OCI-LY1 (cell line): ENCODE data around the gene ARHGAP32.

Experiments used
- CTCF ChIP-seq: fragments of 200-600 bp; sonication (generic), shearing (Covaris generic); IDR thresholded peaks from 2 replicates; pipeline ENCODE4 v1.5.1; 2017; ENCODE audit warnings: mild to moderate bottlenecking, antibody characterized with exemption, low read length, moderate library complexity, mixed read lengths
- EZH2 ChIP-seq: fragments of 200-600 bp; sonication (generic), shearing (Covaris generic); IDR thresholded peaks from 2 replicates; pipeline ENCODE4 v1.8.0; 2017; ENCODE audit warnings: borderline replicate concordance, mixed run types, mild to moderate bottlenecking, antibody characterized with exemption, low read length, moderate library complexity, mixed read lengths

- TF ChIP-seq CTCF, result no peak
- TF ChIP-seq EZH2, result no peak
Measured at GRCh38 chr11:128936606-128937251, 255.4 kb downstream of the ARHGAP32 start.
